Endodermal cell (in vitro differentiated cells): ENCODE measurements around the gene GUCA2A. TPM values are rescaled to one million over a fixed set of nuclear protein-coding genes. Genes with fewer than 3 reads are reported as not detected.

Source experiments
- DNase-seq: peaks from one replicate; pipeline ENCODE4 v3.0.0-alpha.2; 2017
- H3K27ac ChIP-seq: 2 replicates; pipeline ENCODE4 v1.5.1; 2013; ENCODE audit warnings: mild to moderate bottlenecking, low read depth, low read length, moderate library complexity
- H3K27me3 ChIP-seq: 2 replicates; pipeline ENCODE4 v1.6.1; 2013; ENCODE audit warnings: mild to moderate bottlenecking, low read length, moderate library complexity; ENCODE audit not compliant: insufficient read depth, control insufficient read depth, poor library complexity, severe bottlenecking
- H3K36me3 ChIP-seq: 2 replicates; pipeline ENCODE4 v1.7.0; 2013; ENCODE audit warnings: mild to moderate bottlenecking, low read length, moderate library complexity; ENCODE audit not compliant: control insufficient read depth, insufficient read depth
- H3K4me1 ChIP-seq: one replicate; pipeline ENCODE4 v1.7.0; 2013; ENCODE audit warnings: low read length; ENCODE audit not compliant: control insufficient read depth, insufficient read depth
- H3K4me3 ChIP-seq: 2 replicates; pipeline ENCODE4 v1.5.1; 2013; ENCODE audit warnings: mild to moderate bottlenecking, low read length, moderate library complexity
- H3K9ac ChIP-seq: 2 replicates; pipeline ENCODE4 v1.6.1; 2013; ENCODE audit warnings: mild to moderate bottlenecking, low read length, moderate library complexity; ENCODE audit not compliant: poor library complexity, severe bottlenecking; ENCODE audit errors: extremely low read depth
- H3K9me3 ChIP-seq: 2 replicates; pipeline ENCODE4 v1.6.1; 2013; ENCODE audit warnings: mild to moderate bottlenecking, low read length, moderate library complexity; ENCODE audit not compliant: control insufficient read depth
- H3K27ac Mint-ChIP-seq: 2 replicates; pipeline ENCODE4 v1.8.0; 2020; ENCODE audit warnings: mixed read lengths
- H3K27me3 Mint-ChIP-seq: 2 replicates; pipeline ENCODE4 v1.8.0; 2021; ENCODE audit warnings: mild to moderate bottlenecking, mixed read lengths; ENCODE audit not compliant: insufficient read depth
- H3K36me3 Mint-ChIP-seq: 2 replicates; pipeline ENCODE4 v1.8.0; 2020; ENCODE audit warnings: low read depth, mixed read lengths
- H3K4me1 Mint-ChIP-seq: 2 replicates; pipeline ENCODE4 v1.8.0; 2020; ENCODE audit warnings: mixed read lengths
- H3K4me3 Mint-ChIP-seq: 2 replicates; pipeline ENCODE4 v1.8.0; 2020; ENCODE audit warnings: mild to moderate bottlenecking, moderate library complexity, mixed read lengths
- H3K9me3 Mint-ChIP-seq: 2 replicates; pipeline ENCODE4 v1.8.0; 2020; ENCODE audit warnings: mild to moderate bottlenecking, mixed read lengths
- CTCF ChIP-seq: fragments of 200-600 bp; sonication (generic); conservative IDR thresholded peaks from 2 replicates; pipeline ENCODE4 v1.5.0; 2021; ENCODE audit warnings: antibody characterized with exemption, mild to moderate bottlenecking
- WGBS, 2 experiments: methylation state at CpG; one replicate each; pipeline versions ENCODE4 v1.1.5 to v1.1.7; 2013; ENCODE audit warnings: missing lambda C conversion rate in 2 of 2, mixed read lengths in 1 of 2; ENCODE audit not compliant: insufficient coverage in 1 of 2, insufficient read length in 1 of 2; 5-methylcytosine and 5-hydroxymethylcytosine counted together
- total RNA-seq, 2 donors: library from RNA; stranded (reverse); fragmentation: NEBNext Ultra II Directional in 1 of 2; extraction: Animal tissue kit (Norgen Biotek cat#: 25700) in 1 of 2; gene quantifications; 2 replicates in 1 of 2; 3 replicates in 1 of 2; pipeline ENCODE4 v1.2.1, GENCODE V29; 2021

The GUCA2A gene
- total RNA-seq, 2 donors from 2014 or later: 1.9 TPM; not detected in 1

GRCh38 chr1:42139444-42139843, 25.1 kb downstream of the GUCA2A start:
- DNase-seq: no peak
- Mint-ChIP-seq H3K36me3 (no peaks in the 10 kb centered on the region), H3K27me3 (peaks cover 8% of the 10 kb centered on the region), H3K27ac (no peak overlapping the region), H3K9me3 (no peaks in the 10 kb centered on the region), H3K4me3 (no peak overlapping the region), H3K4me1 (no peaks in the 10 kb centered on the region)
- H3K36me3 ChIP-seq: no peaks in the 10 kb centered on the region
- H3K27me3 ChIP-seq: no peaks in the 10 kb centered on the region
- WGBS, 2 experiments: 84% methylated on average over 3 of the region's 3 CpGs; no CpG with 5 or more reads in 1 of the 2 experiments
- no peak for TF ChIP-seq CTCF
- H3K27ac ChIP-seq: no peak overlapping the region
- H3K4me3 ChIP-seq: no peak overlapping the region
- no peaks in the 10 kb centered on the region for H3K9me3 ChIP-seq
- H3K4me1 ChIP-seq: no peaks in the 10 kb centered on the region
- no peak overlapping the region for H3K9ac ChIP-seq

GRCh38 chr1:42138586-42138985, 26.0 kb downstream of the GUCA2A start:
- Mint-ChIP-seq H3K9me3 (no peaks in the 10 kb centered on the region), H3K4me1 (no peaks in the 10 kb centered on the region), H3K27me3 (peaks cover 8% of the 10 kb centered on the region), H3K4me3 (no peak overlapping the region), H3K36me3 (no peaks in the 10 kb centered on the region), H3K27ac (no peak overlapping the region)
- no peaks in the 10 kb centered on the region for H3K4me1 ChIP-seq
- no peak for DNase-seq
- H3K27ac ChIP-seq: no peak overlapping the region
- no peak overlapping the region for H3K9ac ChIP-seq
- 94 to 100% methylated on average over 3 to 4 of the region's 4 CpGs for WGBS, 2 experiments
- H3K36me3 ChIP-seq: no peaks in the 10 kb centered on the region
- no peaks in the 10 kb centered on the region for H3K27me3 ChIP-seq
- H3K9me3 ChIP-seq: no peaks in the 10 kb centered on the region
- no peak overlapping the region for H3K4me3 ChIP-seq
- no peak for TF ChIP-seq CTCF

GRCh38 chr1:42137766-42138165, 26.8 kb downstream of the GUCA2A start:
- H3K9me3 ChIP-seq: no peaks in the 10 kb centered on the region
- TF ChIP-seq CTCF: no peak
- H3K36me3 ChIP-seq: no peaks in the 10 kb centered on the region
- no peaks in the 10 kb centered on the region for H3K36me3 Mint-ChIP-seq
- no peak overlapping the region for H3K4me3 ChIP-seq
- WGBS, 2 experiments: 77 to 89% methylated on average over 4 to 10 of the region's 10 CpGs
- peak overlapping the region; percentile 58 for H3K27ac ChIP-seq
- H3K4me3 Mint-ChIP-seq: no peak overlapping the region
- no peak overlapping the region for H3K9ac ChIP-seq
- H3K4me1 Mint-ChIP-seq: no peaks in the 10 kb centered on the region
- no peaks in the 10 kb centered on the region for H3K4me1 ChIP-seq
- peaks cover 8% of the 10 kb centered on the region for H3K27me3 Mint-ChIP-seq
- DNase-seq: no peak
- no peaks in the 10 kb centered on the region for H3K27me3 ChIP-seq
- H3K9me3 Mint-ChIP-seq: no peaks in the 10 kb centered on the region
- no peak overlapping the region for H3K27ac Mint-ChIP-seq
